BJ (cell line): ENCODE data around the gene COL27A1. TPM values are rescaled to one million over a fixed set of nuclear protein-coding genes. Genes with fewer than 3 reads are reported as not detected.

ENCODE experiments used
- CTCF ChIA-PET: fragments of 350-600 bp; formaldehyde crosslinking; extraction: SDS; loops from one replicate; lab custom pipeline; 2021; ENCODE audit warnings: antibody characterized with exemption, inconsistent platforms; lab: Yijun Ruan, JAX
- POLR2A ChIA-PET: fragments of 300-600 bp; sonication (Branson Sonifier 250); formaldehyde crosslinking; extraction: SDS; loops from one replicate; lab custom pipeline; 2021; ENCODE audit warnings: antibody characterized with exemption; lab: Charles Lee
- DNase-seq: peaks from one replicate; pipeline ENCODE4 v3.0.0-alpha.2; 2011; ENCODE audit warnings: low read depth
- H3K27me3 ChIP-seq: 2 replicates; pipeline ENCODE4 v1.6.0; 2011; ENCODE audit warnings: low read length; ENCODE audit not compliant: control insufficient read depth, insufficient read depth
- H3K36me3 ChIP-seq: 2 replicates; pipeline ENCODE4 v1.5.1; 2011; ENCODE audit warnings: low read length; ENCODE audit not compliant: control insufficient read depth, insufficient read depth
- H3K4me3 ChIP-seq: 2 replicates; pipeline ENCODE4 v1.5.1; 2011; ENCODE audit warnings: low read depth, mild to moderate bottlenecking, control low read depth, low read length
- CTCF ChIP-seq: IDR thresholded peaks from 2 replicates; pipeline ENCODE4 v1.5.1; 2011; ENCODE audit warnings: low read depth, mild to moderate bottlenecking, control low read depth, inconsistent platforms, low read length, moderate library complexity; ENCODE audit not compliant: insufficient read depth
- polyA plus RNA-seq: library from polyadenylated mRNA; depleted of rRNA; stranded (reverse); fragments of >200 nt; gene quantifications from 2 replicates; pipeline ENCODE4 v1.2.3, GENCODE V29; 2011

The COL27A1 gene
- polyA plus RNA-seq, 1 experiment, result 16.6 TPM

- DNase-seq, result peak; percentile 42
- ChIA-PET CTCF (interaction anchor here (1.1 to 1.5 kb wide), 3 partner anchors 9 to 16 kb away, joined by 4 to 7 read pairs (median 4); no protein-coding TSS in a partner anchor), POLR2A (no interaction called here)
- no peaks in the 10 kb centered on the region for H3K27me3 ChIP-seq
- H3K4me3 ChIP-seq, result no peak overlapping the region
- TF ChIP-seq CTCF, result no peak
- peaks cover 3% of the 10 kb centered on the region; the same call in 1 of the 2 replicates for H3K36me3 ChIP-seq
Measured at GRCh38 chr9:114280636-114281472, 125.5 kb downstream of the COL27A1 start.

- Histone ChIP-seq H3K4me3 (no peak overlapping the region), H3K36me3 (peaks cover 3% of the 10 kb centered on the region; the same call in 1 of the 2 replicates), H3K27me3 (no peaks in the 10 kb centered on the region)
- no peak for TF ChIP-seq CTCF
- POLR2A ChIA-PET, result interaction anchor here (0.6 kb wide), 1 partner anchor 24 kb away, joined by 3 read pairs; no protein-coding TSS in a partner anchor
- no peak for DNase-seq
- CTCF ChIA-PET, result interaction anchor here (1.5 kb wide), 1 partner anchor 9 kb away, joined by 7 read pairs; no protein-coding TSS in a partner anchor
Measured at GRCh38 chr9:114281473-114282103, 126.3 kb downstream of the COL27A1 start.

GRCh38 chr9:114282104-114282485, 126.8 kb downstream of the COL27A1 start:
- TF ChIP-seq CTCF, result no peak
- peaks cover 3% of the 10 kb centered on the region; the same call in 1 of the 2 replicates for H3K36me3 ChIP-seq
- H3K27me3 ChIP-seq, result no peaks in the 10 kb centered on the region
- no peak for DNase-seq
- CTCF ChIA-PET, result interaction anchor here (7.3 kb wide), 1 partner anchor 126 kb away, joined by 47 read pairs; the partner anchor contains the start of gene COL27A1
- no peak overlapping the region for H3K4me3 ChIP-seq
- POLR2A ChIA-PET, result interaction anchor here (0.6 kb wide), 1 partner anchor 24 kb away, joined by 3 read pairs; no protein-coding TSS in a partner anchor

- no peaks in the 10 kb centered on the region for H3K27me3 ChIP-seq
- H3K36me3 ChIP-seq, result peaks cover 5% of the 10 kb centered on the region; the same call in 1 of the 2 replicates
- POLR2A ChIA-PET, result no interaction called here
- TF ChIP-seq CTCF, result no peak
- no peak overlapping the region for H3K4me3 ChIP-seq
- CTCF ChIA-PET, result interaction anchor here (0.6 to 7.3 kb wide), 3 partner anchors 126 to 1380 kb away, joined by 3 to 47 read pairs (median 3); partner anchors contain the start of gene COL27A1
- no peak for DNase-seq
Measured at GRCh38 chr9:114282507-114282906, 127.2 kb downstream of the COL27A1 start.
